Right hindlimb (tissue), 1 donor: Measurements from ENCODE around the gene ALKBH2.

Source experiments
- DNase-seq: peaks from one replicate; pipeline ENCODE4 v3.0.0-alpha.2; 2018

The ALKBH2 gene

DNA sequence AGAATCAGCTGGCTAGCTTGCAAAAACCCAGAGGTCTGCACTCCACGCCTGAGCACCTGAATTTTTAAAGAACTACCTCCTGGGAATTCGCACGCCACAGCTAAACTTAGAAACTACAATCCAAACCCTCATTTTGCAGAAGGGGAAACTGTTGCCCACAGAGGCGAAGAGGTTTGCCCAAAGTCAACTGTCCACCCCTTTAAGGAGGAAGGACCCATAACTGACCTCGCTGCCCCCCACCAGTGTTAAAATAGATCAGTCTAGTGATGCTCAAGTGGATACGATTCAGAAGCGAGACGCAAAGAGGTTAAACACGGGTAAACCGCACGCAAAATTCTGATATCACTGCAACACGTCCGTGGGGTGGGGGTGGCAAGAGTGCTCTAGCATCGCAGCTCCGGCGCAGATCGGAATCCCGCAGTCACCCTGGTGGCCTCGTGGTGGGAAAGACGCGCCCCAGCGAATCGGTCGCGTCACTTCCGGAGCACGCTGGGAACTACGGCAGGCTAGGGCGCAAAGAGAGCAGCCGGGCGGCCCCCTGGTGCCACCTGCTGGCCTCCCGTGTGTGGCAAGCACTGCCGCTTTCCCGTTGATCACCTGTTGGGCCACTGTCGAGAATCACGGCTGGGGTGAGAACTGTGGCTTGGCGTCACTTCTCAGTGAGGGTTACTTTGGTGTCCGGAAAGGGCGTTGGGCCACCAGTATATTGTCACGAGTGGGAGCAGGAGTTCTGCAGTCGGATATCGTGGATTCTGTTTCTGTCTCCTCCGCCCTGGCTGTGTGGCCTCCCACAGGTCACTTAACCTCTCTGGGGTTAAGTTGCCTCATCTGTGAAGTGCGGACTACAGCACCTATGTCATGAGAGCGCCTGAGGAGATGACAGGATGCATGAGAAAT, at the start of gene ALKBH2:
ALKBH2 (minus strand) TSS at position 451 of the 897 bp plus-strand sequence. CDS start 686 bp downstream, outside the sequence.
- DNase-seq = peak; percentile 95

GRCh38 chr12:109140560-109140959, 47.3 kb upstream of the ALKBH2 start:
- DNase-seq = no peak

GRCh38 chr12:109139791-109140190, 46.5 kb upstream of the ALKBH2 start:
- DNase-seq = no peak

GRCh38 chr12:109139360-109139759, 46.1 kb upstream of the ALKBH2 start:
- no peak for DNase-seq

DNA sequence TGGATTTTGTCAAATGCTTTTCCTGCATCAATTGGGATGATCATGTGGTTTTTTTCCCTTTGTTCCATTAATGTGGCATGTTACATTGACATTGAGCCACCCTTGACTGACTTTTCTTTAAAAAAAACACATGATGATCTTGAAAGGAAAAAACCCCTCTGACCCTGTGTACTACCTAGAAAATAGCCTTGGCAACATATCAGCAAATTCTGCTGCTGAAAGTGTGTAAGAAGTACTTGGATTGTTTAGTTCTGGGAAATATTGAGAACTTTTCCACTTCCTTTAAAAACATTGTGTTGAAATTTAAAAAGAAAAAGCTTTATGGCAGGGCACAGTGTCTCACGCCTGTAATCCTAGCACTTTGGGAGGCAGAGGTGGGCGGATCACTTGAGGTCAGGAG, 43.8 kb upstream of the ALKBH2 start:
- no peak for DNase-seq

DNA sequence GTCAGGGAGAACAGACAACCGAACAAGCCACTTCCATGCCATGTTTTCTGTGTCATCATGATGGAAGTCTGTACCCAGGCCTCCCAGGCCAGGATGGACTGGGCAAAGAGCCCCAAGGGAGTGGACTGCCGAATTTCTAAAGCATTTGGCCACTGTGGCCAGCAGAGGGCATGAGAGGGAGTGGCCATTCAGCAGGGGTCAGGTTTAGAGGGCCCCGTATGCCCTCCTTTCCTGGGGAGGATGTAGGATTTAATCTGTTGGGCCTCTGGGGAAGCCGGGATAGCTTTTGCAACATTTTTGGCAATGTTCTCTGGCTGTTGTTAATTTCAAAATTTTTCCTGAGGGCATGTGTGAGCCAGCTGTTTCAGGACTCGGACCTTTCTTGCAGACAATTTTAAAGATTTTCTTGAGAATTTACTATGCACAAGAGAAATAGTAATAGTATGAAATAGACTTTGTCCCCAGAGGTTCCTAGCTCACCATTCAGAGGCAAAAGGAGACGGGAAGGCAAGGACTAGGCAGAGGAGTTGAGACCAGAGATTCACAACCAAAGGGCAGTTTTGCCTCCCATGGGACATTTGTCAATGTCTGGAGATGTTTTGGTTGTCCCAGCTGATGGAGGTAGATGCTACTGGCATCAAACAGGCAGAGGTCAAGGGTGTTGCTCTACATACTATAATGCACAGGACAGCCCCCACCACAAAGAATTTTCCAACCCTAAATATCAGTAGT, 41.1 kb upstream of the ALKBH2 start:
- DNase-seq = no peak

- peak; percentile 42 for DNase-seq
Measured at GRCh38 chr12:109131154-109132050, 38.1 kb upstream of the ALKBH2 start.

- DNase-seq = no peak
Measured at GRCh38 chr12:109130297-109131153, 37.3 kb upstream of the ALKBH2 start.

- no peak for DNase-seq
Measured at GRCh38 chr12:109127533-109128242, 34.4 kb upstream of the ALKBH2 start.

DNA sequence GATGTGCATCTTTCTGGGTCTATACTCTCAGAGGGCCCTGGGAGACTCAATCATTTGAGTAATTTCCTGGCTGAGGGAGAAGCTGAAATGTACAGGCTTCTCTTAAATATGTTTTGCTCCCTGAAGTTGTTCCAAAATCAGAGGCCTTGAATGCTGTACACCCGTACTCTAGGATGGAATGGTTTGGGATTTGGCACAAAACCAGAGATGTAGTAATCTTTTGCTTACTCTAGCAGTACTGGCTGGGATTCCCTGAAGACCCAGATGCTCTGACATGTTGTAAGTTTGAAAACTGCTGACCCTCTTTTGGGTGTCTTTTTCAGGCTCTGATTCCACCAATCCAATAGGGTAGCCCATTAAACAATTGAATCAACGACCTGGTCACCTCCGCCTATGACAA, 33.5 kb upstream of the ALKBH2 start:
- no peak for DNase-seq

GRCh38 chr12:109125791-109126190, 32.5 kb upstream of the ALKBH2 start:
- no peak for DNase-seq

DNA sequence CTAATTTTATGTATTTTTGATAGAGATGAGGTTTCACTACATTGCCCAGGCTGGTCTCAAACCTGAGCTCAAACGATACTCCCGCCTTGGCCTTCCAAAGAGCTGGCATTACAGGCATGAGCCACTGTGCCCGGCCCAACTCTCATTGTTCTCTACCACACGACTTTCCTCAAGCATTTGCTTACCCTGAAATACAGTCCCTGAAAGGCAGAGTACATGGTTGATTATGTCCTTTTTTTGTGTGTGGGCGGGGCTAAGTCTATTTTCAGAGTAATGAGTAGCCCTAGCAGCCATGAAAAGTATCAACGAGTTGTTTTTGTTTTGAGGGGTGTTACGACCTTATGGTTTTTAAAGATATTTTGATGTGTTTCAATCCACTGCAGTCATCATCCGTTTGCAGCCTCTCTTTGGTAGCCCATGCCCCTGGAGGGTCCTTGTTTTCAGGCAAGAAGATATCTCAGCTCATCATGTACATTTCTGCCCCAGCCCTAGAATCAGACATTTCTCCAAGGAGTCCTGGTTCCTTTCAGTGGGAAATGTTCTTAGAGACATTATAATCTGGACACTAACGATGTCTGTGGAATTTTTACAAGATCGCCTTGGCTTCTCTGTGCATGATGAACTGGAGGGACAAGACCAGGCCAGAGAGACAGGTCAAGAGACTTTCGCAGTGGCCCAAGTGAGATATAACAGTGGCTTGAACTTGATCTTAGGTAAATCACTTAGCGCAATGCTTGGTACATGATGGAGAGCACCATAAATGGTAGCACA, 31.8 kb upstream of the ALKBH2 start:
- no peak for DNase-seq

GRCh38 chr12:109121346-109121880, 28.1 kb upstream of the ALKBH2 start:
- no peak for DNase-seq

DNA sequence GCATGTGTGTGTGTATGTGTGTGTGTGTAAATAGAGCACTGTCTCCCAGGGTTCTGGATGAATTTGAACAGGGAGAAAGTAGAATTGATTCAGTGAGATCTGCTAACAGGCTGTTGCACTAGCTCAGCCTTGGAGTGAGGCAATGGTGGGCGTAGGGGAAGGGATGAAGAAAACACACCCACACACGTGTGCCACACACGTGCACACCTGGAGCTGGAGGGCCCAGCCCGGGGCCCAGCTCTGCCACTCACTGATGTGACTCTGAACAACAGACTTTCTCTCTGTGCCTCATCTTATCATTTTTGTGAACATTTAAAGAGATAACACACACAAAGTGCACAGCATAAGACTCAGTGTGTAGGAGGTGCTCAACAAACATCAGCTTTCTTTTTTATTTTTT, 27.3 kb upstream of the ALKBH2 start:
- no peak for DNase-seq

- DNase-seq = no peak
Measured at GRCh38 chr12:109120095-109120494, 26.8 kb upstream of the ALKBH2 start.

- no peak for DNase-seq
Measured at GRCh38 chr12:109116611-109116949, 23.3 kb upstream of the ALKBH2 start.

DNA sequence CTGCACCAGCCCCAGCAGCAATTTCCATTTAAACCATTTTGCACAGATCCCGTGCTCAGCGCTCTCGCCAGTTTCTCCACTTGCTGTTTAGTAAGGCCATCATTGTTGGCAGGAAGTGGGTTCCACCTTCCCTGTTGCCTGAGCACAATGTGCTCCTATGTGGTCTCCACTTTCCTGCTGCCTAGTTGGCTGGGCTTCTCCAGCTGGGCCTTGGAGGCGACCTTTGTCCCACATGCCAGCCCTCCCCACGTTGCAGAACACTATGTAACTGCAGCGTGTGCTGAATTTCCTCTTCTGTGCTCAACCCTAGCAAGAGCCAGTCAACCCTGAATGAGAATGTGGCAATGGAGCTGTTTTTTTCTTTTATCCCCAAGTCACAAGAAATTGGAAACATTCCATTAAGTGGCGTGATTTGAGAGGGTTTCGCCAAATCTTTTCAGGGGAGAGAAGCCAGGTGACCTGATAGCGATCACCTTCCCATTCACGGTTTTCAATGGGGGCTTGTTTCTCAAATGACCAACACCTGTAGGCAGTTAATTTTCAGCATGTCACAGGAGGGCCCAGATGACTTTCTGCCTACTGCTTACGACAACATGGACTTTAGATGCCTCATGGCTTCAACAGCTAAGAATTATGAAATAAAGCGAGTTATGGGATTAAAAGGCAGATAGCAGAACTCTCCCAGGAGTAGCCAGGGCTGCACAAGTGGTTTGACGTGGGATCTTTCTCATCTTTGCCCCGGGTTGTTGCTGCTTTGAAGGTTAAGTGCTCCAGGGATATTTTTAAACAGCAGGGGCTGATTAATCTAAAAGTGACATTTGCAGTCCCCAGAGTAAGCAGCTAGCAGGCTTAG, 22.7 kb upstream of the ALKBH2 start, which contains the start of gene ACACB:
ACACB (plus strand) TSS at position 830 of the 853 bp plus-strand sequence. CDS start 22,819 bp downstream, outside the sequence.
- peak; percentile 29 for DNase-seq

- no peak for DNase-seq
Measured at GRCh38 chr12:109115404-109115757, 22.1 kb upstream of the ALKBH2 start.

- no peak for DNase-seq
Measured at GRCh38 chr12:109114644-109115043, 21.4 kb upstream of the ALKBH2 start.
